Lung (tissue), 12 donors: ENCODE data around the gene WNT5B. TPM values are rescaled to one million over a fixed set of nuclear protein-coding genes. Genes with fewer than 3 reads are reported as not detected.
A peak's percentile ranks its signal among the peaks of the same experiment; 100 is the strongest.

ENCODE experiments used
- ATAC-seq: fragments of 200-7000 bp; cut with Tn5 transposase; one replicate; pipeline ENCODE4 v1.9.1; 2020; ENCODE audit warnings: moderate number of reproducible peaks; ENCODE audit not compliant: insufficient read depth, low FRiP score
- DNase-seq, 3 donors: peaks; one replicate each; pipeline ENCODE4 v3.0.0-alpha.2; 2013 to 2017
- H3K27ac ChIP-seq, 2 donors: one replicate each; pipeline ENCODE4 v1.5.1; 2013; ENCODE audit warnings: mild to moderate bottlenecking in 2 of 2, moderate library complexity in 2 of 2, control low read depth in 1 of 2, inconsistent platforms in 1 of 2, low read depth in 1 of 2, low read length in 1 of 2
- H3K27me3 ChIP-seq, 3 donors: one replicate each; pipeline ENCODE4 v1.5.1; 2013; ENCODE audit warnings: low read length in 2 of 3; ENCODE audit not compliant: control insufficient read depth in 3 of 3, insufficient read depth in 3 of 3
- H3K36me3 ChIP-seq, 4 donors: one replicate each; pipeline ENCODE4 v1.5.1; 2013; ENCODE audit warnings: low read length in 4 of 4, mild to moderate bottlenecking in 1 of 4, moderate library complexity in 1 of 4; ENCODE audit not compliant: control insufficient read depth in 4 of 4, insufficient read depth in 4 of 4
- H3K4me1 ChIP-seq, 5 donors: one replicate each; pipeline ENCODE4 v1.5.1; 2013; ENCODE audit warnings: low read length in 5 of 5, mild to moderate bottlenecking in 2 of 5, moderate library complexity in 1 of 5; ENCODE audit not compliant: control insufficient read depth in 5 of 5, insufficient read depth in 5 of 5
- H3K4me3 ChIP-seq: one replicate; pipeline ENCODE4 v1.5.1; 2013; ENCODE audit warnings: mild to moderate bottlenecking, control low read depth, moderate library complexity
- H3K9ac ChIP-seq, 2 donors: one replicate each; pipeline ENCODE4 v1.5.1; 2013; ENCODE audit warnings: low read length in 2 of 2, control low read depth in 1 of 2; ENCODE audit not compliant: insufficient read depth in 1 of 2
- H3K9me3 ChIP-seq, 4 donors: one replicate each; pipeline ENCODE4 v1.5.1; 2013; ENCODE audit warnings: low read length in 3 of 4, mild to moderate bottlenecking in 1 of 4, moderate library complexity in 1 of 4; ENCODE audit not compliant: control insufficient read depth in 4 of 4, insufficient read depth in 3 of 4
- WGBS, 2 donors: extraction: QIAGEN DNeasy Blood & Tissue Kit; methylation state at CpG; one replicate each; pipeline ENCODE4 v1.1.7; 2013; 5-methylcytosine and 5-hydroxymethylcytosine counted together
- polyA plus RNA-seq, 2 donors: library from polyadenylated mRNA; stranded (reverse); fragments of 200-250 nt; gene quantifications; one replicate each; pipeline ENCODE4 v1.2.1, GENCODE V29; 2013
- total RNA-seq, 2 donors: library from RNA; depleted of rRNA in 1 of 2; stranded (reverse); fragments of >200 nt in 1 of 2; gene quantifications; one replicate each; pipeline ENCODE4 v1.2.1, GENCODE V29; 2014 to 2021
- TF ChIP-seq, protein P1 (sequence below): IDR thresholded peaks from 2 replicates; pipeline ENCODE4 v1.5.1; 2012; ENCODE audit warnings: mild to moderate bottlenecking; ENCODE audit errors: control extremely low read depth, extremely low read depth
- donor health status: control.
- donor health status: control.
- donor health status: Bipolar disorder and iron deficiency.
- donor health status: healthy.
- donor health status: DM: yes; HTN: yes; CAD: no.

The WNT5B gene
- total and polyA plus RNA-seq, 4 donors, result 2.8 to 12.6 (median 5.7) TPM

DNA sequence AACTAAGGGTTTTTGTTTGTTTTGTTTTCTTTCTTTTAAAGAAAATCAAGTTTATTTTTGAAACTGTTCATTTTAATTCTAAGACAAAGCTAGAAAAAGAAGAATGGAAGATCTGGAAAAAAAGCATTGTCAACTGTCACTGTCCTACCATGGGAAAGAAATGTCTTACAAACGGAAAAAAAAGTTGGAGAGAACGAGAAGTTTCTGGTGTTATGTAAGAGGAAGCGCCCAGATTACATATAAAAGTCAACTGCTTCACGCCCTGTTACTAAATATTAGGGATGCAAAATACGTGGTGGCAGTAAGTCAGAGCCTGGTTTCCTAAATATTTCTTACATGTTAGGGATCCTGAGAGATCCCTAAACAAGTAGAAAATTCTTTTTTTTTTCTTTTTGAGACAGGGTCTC is 20.3 kb upstream of the WNT5B start:
- Histone ChIP-seq H3K27ac (no peak overlapping the region), H3K27me3 (no peaks in the 10 kb centered on the region), H3K9me3 (no peaks in the 10 kb centered on the region), H3K9ac (no peak overlapping the region), H3K4me1 (peaks cover 0 to 35% (median 4%) of the 10 kb centered on the region in 5 donors), H3K4me3 (no peak overlapping the region), H3K36me3 (no peaks in the 10 kb centered on the region)
- DNase-seq (no peak), ATAC-seq (no peak)
- 19 to 36% methylated on average over 5 of the region's 5 CpGs for WGBS, 2 donors
- TF ChIP-seq, protein P1, sequence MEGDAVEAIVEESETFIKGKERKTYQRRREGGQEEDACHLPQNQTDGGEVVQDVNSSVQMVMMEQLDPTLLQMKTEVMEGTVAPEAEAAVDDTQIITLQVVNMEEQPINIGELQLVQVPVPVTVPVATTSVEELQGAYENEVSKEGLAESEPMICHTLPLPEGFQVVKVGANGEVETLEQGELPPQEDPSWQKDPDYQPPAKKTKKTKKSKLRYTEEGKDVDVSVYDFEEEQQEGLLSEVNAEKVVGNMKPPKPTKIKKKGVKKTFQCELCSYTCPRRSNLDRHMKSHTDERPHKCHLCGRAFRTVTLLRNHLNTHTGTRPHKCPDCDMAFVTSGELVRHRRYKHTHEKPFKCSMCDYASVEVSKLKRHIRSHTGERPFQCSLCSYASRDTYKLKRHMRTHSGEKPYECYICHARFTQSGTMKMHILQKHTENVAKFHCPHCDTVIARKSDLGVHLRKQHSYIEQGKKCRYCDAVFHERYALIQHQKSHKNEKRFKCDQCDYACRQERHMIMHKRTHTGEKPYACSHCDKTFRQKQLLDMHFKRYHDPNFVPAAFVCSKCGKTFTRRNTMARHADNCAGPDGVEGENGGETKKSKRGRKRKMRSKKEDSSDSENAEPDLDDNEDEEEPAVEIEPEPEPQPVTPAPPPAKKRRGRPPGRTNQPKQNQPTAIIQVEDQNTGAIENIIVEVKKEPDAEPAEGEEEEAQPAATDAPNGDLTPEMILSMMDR, result no peak

DNA sequence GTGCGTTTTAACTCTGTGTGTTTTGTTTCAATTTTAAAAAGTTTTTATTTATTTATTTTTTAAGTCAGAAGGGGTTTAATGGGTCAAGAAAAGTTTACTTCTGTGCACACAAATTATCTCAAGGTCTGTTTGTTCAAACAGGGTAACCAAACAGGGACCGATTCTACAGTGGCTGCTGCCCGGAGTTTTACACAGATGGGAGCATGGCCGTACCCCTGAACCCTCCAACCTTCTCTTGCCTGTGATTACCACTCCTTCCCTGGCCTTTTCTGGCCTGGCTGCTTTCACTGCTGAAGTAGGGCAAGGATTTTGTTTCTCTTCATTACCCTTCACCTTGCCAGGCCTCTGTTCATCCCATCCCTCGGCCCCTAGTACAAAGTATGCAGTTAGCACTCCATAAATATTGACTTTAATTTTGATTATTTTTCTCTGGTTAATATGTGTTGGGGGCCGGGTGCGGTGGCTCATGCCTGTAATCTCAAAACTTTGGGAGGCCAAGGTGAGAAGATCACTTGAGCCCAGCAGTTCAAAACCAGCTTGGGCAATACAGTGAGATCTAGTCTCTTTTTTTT is 18.9 kb upstream of the WNT5B start:
- H3K27ac ChIP-seq, result no peak overlapping the region
- TF ChIP-seq, protein P1, result no peak
- H3K9ac ChIP-seq, result no peak overlapping the region
- WGBS, 2 donors, result 85 to 91% methylated on average over 7 of the region's 7 CpGs
- H3K4me3 ChIP-seq, result no peak overlapping the region
- no peaks in the 10 kb centered on the region for H3K9me3 ChIP-seq
- no peak for DNase-seq
- H3K4me1 ChIP-seq, result peaks cover 0 to 35% (median 4%) of the 10 kb centered on the region in 5 donors
- H3K27me3 ChIP-seq, result no peaks in the 10 kb centered on the region
- no peak for ATAC-seq
- H3K36me3 ChIP-seq, result no peaks in the 10 kb centered on the region

DNA sequence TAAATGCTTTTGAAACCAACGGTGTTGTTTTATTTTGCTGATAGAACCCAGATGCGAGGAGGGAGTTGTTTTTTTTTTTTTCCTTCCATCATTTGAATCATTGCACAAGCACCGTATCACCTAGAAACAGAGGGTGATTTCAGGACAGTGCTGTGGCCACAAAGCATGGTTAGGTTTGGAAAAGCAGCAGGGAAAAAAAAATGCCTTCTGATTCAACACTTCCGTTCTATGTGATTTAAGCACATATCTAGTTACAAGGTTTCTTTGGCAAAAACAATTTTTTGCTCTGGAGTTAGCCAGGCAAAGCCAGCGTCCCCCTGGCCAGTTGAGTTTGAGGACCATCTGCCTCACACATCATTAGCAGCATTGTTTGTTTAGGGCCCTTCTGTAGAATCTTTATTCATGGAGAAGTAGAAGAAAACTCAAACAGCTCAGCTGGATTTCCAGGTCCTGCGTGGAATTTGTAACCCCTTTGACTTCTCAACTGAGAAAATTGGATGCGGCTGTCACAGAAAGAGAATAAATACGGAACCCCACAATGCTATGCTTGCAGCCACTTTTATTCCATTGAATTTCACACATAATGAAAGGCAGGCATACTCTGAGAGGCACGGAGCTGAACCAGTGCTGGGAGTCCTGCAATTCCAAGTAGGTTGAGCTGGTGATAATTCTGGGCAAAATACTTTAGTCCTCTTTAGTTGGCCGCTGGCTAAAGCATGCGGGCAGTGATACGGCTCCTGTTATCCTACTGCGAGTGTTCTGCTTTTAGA is 17.0 kb upstream of the WNT5B start:
- 67 to 74% methylated on average over 13 of the region's 13 CpGs for WGBS, 2 donors
- TF ChIP-seq, protein P1, result no peak
- no peaks in the 10 kb centered on the region for H3K9me3 ChIP-seq
- DNase-seq (peak; percentile 45 to 75 (median 73)), ATAC-seq (no peak)
- H3K27ac ChIP-seq, result no peak overlapping the region
- H3K4me3 ChIP-seq, result no peak overlapping the region
- peaks cover 0 to 21% (median 2%) of the 10 kb centered on the region in 5 donors for H3K4me1 ChIP-seq
- no peaks in the 10 kb centered on the region for H3K36me3 ChIP-seq
- H3K27me3 ChIP-seq, result no peaks in the 10 kb centered on the region
- H3K9ac ChIP-seq, result peak overlapping the region in 1 of 2 donors; percentile 33
